ENCODE data around the gene MGAT5B. TPM values are rescaled to one million over a fixed set of nuclear protein-coding genes. Genes with fewer than 3 reads are reported as not detected.
A peak's percentile ranks its signal among the peaks of the same experiment; 100 is the strongest.

MGAT5B gene
- total and polyA plus RNA-seq, 10 donors, result 0.02 to 2.0 (median 0.75) TPM

DNA sequence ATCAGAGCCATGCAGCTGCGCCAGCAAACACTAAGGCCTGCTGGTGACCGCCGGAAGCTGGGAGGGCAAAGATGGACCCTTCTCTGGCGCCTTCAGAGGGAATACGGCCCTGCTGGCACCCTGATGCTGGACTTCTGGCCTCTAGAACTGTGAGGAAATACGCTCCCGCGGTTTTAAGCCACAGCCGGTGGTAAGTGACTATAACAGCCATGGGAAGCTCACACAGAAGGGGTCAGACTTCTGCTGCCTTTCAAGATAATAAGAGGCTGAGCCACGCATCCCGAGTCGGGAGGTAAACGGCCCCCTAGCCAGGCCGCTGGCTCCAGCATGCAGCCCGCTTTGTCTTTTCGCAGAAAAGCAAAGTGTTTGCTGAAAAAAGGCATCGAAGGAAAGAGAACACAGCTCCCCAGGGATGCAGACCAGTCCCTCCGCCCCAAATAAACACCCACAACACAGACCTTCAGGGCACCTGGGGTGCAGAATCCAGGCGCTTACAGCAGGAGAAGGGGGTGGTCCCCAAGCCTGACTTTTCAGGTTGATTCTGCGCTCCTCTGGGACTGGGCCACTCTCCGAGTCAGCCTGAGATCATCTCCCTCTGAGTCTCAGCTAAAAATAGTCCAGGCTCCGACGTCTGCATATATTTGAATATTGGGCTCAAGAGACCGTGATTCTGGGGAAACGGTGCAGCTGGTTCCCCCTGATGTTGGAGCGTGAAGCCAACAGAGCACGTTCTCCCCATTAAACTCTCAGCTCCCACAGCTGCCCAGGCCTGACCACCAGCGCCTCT, 89.7 kb downstream of the MGAT5B start:
- WGBS, 5 donors, result 50 to 60% (median 52%) methylated on average over 28 of the region's 28 CpGs
- Histone ChIP-seq H3K4me1 (peaks cover 0 to 20% (median 14%) of the 10 kb centered on the region in 6 donors), H3K9me3 (no peaks in the 10 kb centered on the region), H3K27me3 (replicated peaks in 1 of 7) (peaks cover 0 to 30% (median 0%) of the 10 kb centered on the region in 7 donors), H3K4me3 (peak overlapping the region in 1 of 8 donors; percentile 24), H3K36me3 (no peaks in the 10 kb centered on the region), H3K27ac (no peak overlapping the region)
- TF ChIP-seq POLR2A (IDR thresholded peaks at IDR 0.05) (no peak), POLR2AphosphoS5 (IDR thresholded peaks at IDR 0.05) (no peak)
- TF ChIP-seq, protein P1, sequence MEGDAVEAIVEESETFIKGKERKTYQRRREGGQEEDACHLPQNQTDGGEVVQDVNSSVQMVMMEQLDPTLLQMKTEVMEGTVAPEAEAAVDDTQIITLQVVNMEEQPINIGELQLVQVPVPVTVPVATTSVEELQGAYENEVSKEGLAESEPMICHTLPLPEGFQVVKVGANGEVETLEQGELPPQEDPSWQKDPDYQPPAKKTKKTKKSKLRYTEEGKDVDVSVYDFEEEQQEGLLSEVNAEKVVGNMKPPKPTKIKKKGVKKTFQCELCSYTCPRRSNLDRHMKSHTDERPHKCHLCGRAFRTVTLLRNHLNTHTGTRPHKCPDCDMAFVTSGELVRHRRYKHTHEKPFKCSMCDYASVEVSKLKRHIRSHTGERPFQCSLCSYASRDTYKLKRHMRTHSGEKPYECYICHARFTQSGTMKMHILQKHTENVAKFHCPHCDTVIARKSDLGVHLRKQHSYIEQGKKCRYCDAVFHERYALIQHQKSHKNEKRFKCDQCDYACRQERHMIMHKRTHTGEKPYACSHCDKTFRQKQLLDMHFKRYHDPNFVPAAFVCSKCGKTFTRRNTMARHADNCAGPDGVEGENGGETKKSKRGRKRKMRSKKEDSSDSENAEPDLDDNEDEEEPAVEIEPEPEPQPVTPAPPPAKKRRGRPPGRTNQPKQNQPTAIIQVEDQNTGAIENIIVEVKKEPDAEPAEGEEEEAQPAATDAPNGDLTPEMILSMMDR (IDR thresholded peaks at IDR 0.05 in 8 of 11, conservative IDR thresholded peaks at IDR 0.05 in 3 of 11), result no peak
- DNase-seq, result peak; percentile 51
- intact Hi-C loops (cut with DNase I; ENCODE audit: low total_unique reads), result no loop called here

DNA sequence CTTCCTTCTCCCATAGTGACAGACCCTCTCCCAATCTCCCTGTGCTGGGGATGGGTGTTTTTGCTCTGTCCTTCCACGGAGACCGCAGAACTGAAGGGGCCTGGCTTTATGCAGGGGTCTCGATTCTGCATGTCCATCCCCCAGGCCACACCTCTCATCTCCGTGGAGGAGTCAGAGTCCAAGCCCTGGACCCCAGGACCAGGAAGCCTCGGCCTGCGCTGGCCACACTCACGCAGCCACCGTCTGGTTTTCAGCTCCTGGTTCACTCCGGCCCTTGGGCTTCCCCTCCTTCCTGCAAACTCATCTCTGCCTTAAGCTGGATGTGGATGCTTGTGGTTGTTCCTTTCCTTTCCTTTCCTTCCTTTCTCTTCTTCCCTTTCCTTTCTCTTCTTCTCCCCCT, 90.8 kb downstream of the MGAT5B start:
- Histone ChIP-seq H3K27me3 (replicated peaks in 1 of 7) (peaks cover 0 to 37% (median 0%) of the 10 kb centered on the region in 7 donors), H3K27ac (no peak overlapping the region), H3K4me3 (no peak overlapping the region), H3K9me3 (no peaks in the 10 kb centered on the region), H3K36me3 (no peaks in the 10 kb centered on the region), H3K4me1 (peaks cover 0 to 20% (median 14%) of the 10 kb centered on the region in 6 donors)
- DNase-seq, result peak; percentile 37
- WGBS, 5 donors, result 72 to 83% (median 81%) methylated on average over 9 of the region's 9 CpGs
- TF ChIP-seq POLR2AphosphoS5 (IDR thresholded peaks at IDR 0.05), result no peak
- TF ChIP-seq, protein P1 (IDR thresholded peaks at IDR 0.05 in 8 of 11, conservative IDR thresholded peaks at IDR 0.05 in 3 of 11), result no peak
- no peak for TF ChIP-seq POLR2A (IDR thresholded peaks at IDR 0.05)
- intact Hi-C loops (cut with DNase I; ENCODE audit: low total_unique reads), result no loop called here

DNA sequence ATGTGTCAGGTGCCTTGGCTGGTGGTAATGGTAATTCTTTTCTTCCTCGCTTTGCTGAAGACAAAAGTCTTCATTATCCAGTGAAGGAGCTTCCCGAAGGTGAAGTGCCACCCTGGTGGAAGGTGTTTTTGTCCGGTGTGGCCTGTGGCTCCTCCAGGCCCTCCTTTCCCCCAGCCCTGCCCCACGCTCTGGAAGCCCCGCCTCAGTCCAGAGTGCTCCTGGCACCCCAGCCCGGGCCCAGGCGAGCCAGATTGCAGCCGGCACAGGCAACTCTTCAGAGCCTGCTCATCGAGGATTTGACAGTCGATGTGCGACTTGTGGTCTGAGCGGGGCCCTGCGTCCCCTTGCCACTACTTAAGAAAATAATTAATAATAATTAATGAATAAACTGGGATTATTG, 93.7 kb downstream of the MGAT5B start:
- peaks cover 0 to 20% (median 14%) of the 10 kb centered on the region in 6 donors for H3K4me1 ChIP-seq
- H3K9me3 ChIP-seq, result no peaks in the 10 kb centered on the region
- peaks cover 0 to 41% (median 0%) of the 10 kb centered on the region in 7 donors for H3K27me3 ChIP-seq (replicated peaks in 1 of 7)
- WGBS, 5 donors, result 80 to 93% (median 88%) methylated on average over 13 of the region's 13 CpGs
- no peak overlapping the region for H3K27ac ChIP-seq
- DNase-seq, result peak; percentile 59
- H3K4me3 ChIP-seq, result no peak overlapping the region
- TF ChIP-seq POLR2AphosphoS5 (IDR thresholded peaks at IDR 0.05), result no peak
- TF ChIP-seq, protein P1 (IDR thresholded peaks at IDR 0.05 in 8 of 11, conservative IDR thresholded peaks at IDR 0.05 in 3 of 11), result no peak
- TF ChIP-seq POLR2A (IDR thresholded peaks at IDR 0.05), result no peak
- H3K36me3 ChIP-seq, result no peaks in the 10 kb centered on the region
- intact Hi-C loops (cut with DNase I; ENCODE audit: low total_unique reads), result no loop called here

DNA sequence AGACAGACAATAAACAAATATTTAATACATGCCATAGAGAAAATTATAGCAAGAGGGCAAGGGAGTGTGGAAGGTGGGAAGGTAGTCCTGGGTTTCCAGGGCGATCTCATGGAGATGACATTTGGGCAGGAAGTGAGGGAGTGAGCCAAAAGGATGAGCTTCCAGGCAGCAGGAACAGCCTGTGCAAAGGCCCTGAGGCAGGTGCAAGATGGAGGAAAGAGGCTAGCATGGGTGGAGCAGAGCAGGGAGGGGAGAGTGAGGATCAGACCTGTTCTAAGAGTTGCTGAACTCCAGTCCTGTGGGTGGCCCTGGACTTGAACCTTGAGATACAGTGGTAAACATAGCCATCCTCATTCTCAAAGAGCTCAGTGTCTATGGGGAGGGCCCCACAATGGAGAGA, 94.7 kb downstream of the MGAT5B start:
- Histone ChIP-seq H3K27ac (no peak overlapping the region), H3K36me3 (no peaks in the 10 kb centered on the region), H3K4me3 (no peak overlapping the region), H3K27me3 (replicated peaks in 1 of 7) (peaks cover 0 to 41% (median 4%) of the 10 kb centered on the region in 7 donors), H3K4me1 (peaks cover 0 to 14% (median 6%) of the 10 kb centered on the region in 6 donors), H3K9me3 (no peaks in the 10 kb centered on the region)
- WGBS, 5 donors, result 85 to 100% (median 96%) methylated on average over 1 of the region's 1 CpG
- TF ChIP-seq POLR2A (IDR thresholded peaks at IDR 0.05) (no peak), POLR2AphosphoS5 (IDR thresholded peaks at IDR 0.05) (no peak)
- TF ChIP-seq, protein P1 (IDR thresholded peaks at IDR 0.05 in 8 of 11, conservative IDR thresholded peaks at IDR 0.05 in 3 of 11), result no peak
- intact Hi-C loops (cut with DNase I; ENCODE audit: low total_unique reads), result no loop called here
- no peak for DNase-seq
